Liver (tissue), 9 donors: ENCODE results near the gene RNF149. TPM values are rescaled to one million over a fixed set of nuclear protein-coding genes. Genes with fewer than 3 reads are reported as not detected.
"Not testable (repeated sequence)": the region's sequence is repeated elsewhere in the genome, so short reads cannot be mapped to it uniquely, and the experiment has no call there.

Source experiments
- DNase-seq: peaks from one replicate; pipeline ENCODE4 v3.0.0-alpha.2; 2017; ENCODE audit warnings: low spot score
- H3K27ac ChIP-seq, 2 donors: one replicate each; pipeline ENCODE4 v1.7.0; 2013; ENCODE audit warnings: inconsistent platforms in 2 of 2, low read length in 2 of 2, control low read depth in 1 of 2, low read depth in 1 of 2, mild to moderate bottlenecking in 1 of 2
- H3K27me3 ChIP-seq, 4 donors: one replicate each; pipeline versions ENCODE4 v1.6.1 to v1.7.0; 2013; ENCODE audit warnings: low read length in 3 of 4, inconsistent platforms in 1 of 4, mild to moderate bottlenecking in 1 of 4, moderate library complexity in 1 of 4; ENCODE audit not compliant: control insufficient read depth in 4 of 4, insufficient read depth in 4 of 4
- H3K36me3 ChIP-seq, 4 donors: one replicate each; pipeline versions ENCODE4 v1.6.1 to v1.7.0; 2013; ENCODE audit warnings: low read length in 3 of 4, mild to moderate bottlenecking in 3 of 4, low read depth in 1 of 4, moderate library complexity in 1 of 4; ENCODE audit not compliant: control insufficient read depth in 4 of 4, insufficient read depth in 3 of 4
- H3K4me1 ChIP-seq, 4 donors: one replicate each; pipeline versions ENCODE4 v1.6.1 to v1.7.0; 2013; ENCODE audit warnings: low read length in 3 of 4, mild to moderate bottlenecking in 3 of 4, moderate library complexity in 1 of 4; ENCODE audit not compliant: control insufficient read depth in 4 of 4, insufficient read depth in 4 of 4
- H3K4me3 ChIP-seq, 3 donors: one replicate each; pipeline versions ENCODE4 v1.6.1 to v1.7.0; 2013; ENCODE audit warnings: low read length in 3 of 3, control low read depth in 1 of 3, low read depth in 1 of 3, mild to moderate bottlenecking in 1 of 3
- H3K9ac ChIP-seq, 2 donors: one replicate each; pipeline ENCODE4 v1.7.0; 2013; ENCODE audit warnings: low read length in 2 of 2, mild to moderate bottlenecking in 2 of 2, moderate library complexity in 2 of 2, control low read depth in 1 of 2, low read depth in 1 of 2
- H3K9me3 ChIP-seq, 4 donors: one replicate each; pipeline versions ENCODE4 v1.6.1 to v1.7.0; 2013; ENCODE audit warnings: low read length in 3 of 4; ENCODE audit not compliant: control insufficient read depth in 4 of 4
- EGR1 ChIP-seq, 2 donors: IDR thresholded peaks; 2 replicates each; pipeline ENCODE4 v1.6.1; 2016 to 2018; ENCODE audit warnings: antibody characterized with exemption in 2 of 2, low read depth in 2 of 2
- FOXA1 ChIP-seq: IDR thresholded peaks from 2 replicates; pipeline ENCODE4 v1.6.1; 2016; ENCODE audit warnings: antibody characterized with exemption
- FOXA2 ChIP-seq: IDR thresholded peaks from 2 replicates; pipeline ENCODE4 v1.6.1; 2016; ENCODE audit warnings: antibody characterized with exemption
- GABPA ChIP-seq, 2 donors: IDR thresholded peaks in 1 of 2; conservative IDR thresholded peaks in 1 of 2; 2 replicates each; pipeline ENCODE4 v1.6.1; 2016; ENCODE audit warnings: antibody characterized with exemption in 2 of 2, mild to moderate bottlenecking in 1 of 2, moderate library complexity in 1 of 2
- HNF4G ChIP-seq: IDR thresholded peaks from 2 replicates; pipeline ENCODE4 v1.6.1; 2016; ENCODE audit warnings: antibody characterized with exemption
- JUND ChIP-seq, 2 donors: IDR thresholded peaks; 2 replicates each; pipeline ENCODE4 v1.6.1; 2016; ENCODE audit warnings: antibody characterized with exemption in 2 of 2
- NR2F2 ChIP-seq: IDR thresholded peaks from 2 replicates; pipeline ENCODE4 v1.6.1; 2016; ENCODE audit warnings: antibody characterized with exemption
- RAD21 ChIP-seq, 2 donors: IDR thresholded peaks; 2 replicates each; pipeline ENCODE4 v1.6.1; 2016; ENCODE audit warnings: antibody characterized with exemption in 2 of 2, mild to moderate bottlenecking in 2 of 2
- RXRA ChIP-seq, 2 donors: IDR thresholded peaks; 2 replicates each; pipeline ENCODE4 v1.6.1; 2017 to 2018; ENCODE audit warnings: antibody characterized with exemption in 2 of 2, mild to moderate bottlenecking in 1 of 2
- SP1 ChIP-seq: IDR thresholded peaks from 2 replicates; pipeline ENCODE4 v1.6.1; 2018; ENCODE audit warnings: antibody characterized with exemption, mild to moderate bottlenecking
- TAF1 ChIP-seq: conservative IDR thresholded peaks from 2 replicates; pipeline ENCODE4 v1.6.1; 2016; ENCODE audit warnings: antibody characterized with exemption, mild to moderate bottlenecking
- WGBS: extraction: QIAGEN DNeasy Blood & Tissue Kit; methylation state at CpG from one replicate; pipeline ENCODE4 v1.1.7; 2013; 5-methylcytosine and 5-hydroxymethylcytosine counted together
- polyA plus RNA-seq, 2 donors: library from polyadenylated mRNA; stranded (reverse) in 1 of 2; unstranded in 1 of 2; fragments of 200-250 nt in 1 of 2; fragments of >200 nt in 1 of 2; fragmentation: Nextera tagmentation in 1 of 2; extraction: Ambion mirVana in 1 of 2; gene quantifications; one replicate each; pipeline versions ENCODE4 v1.2.1 to v1.2.3, GENCODE V29; 2013 to 2015
- total RNA-seq, 2 donors: library from RNA; depleted of rRNA; stranded (reverse); fragments of >200 nt; gene quantifications; one replicate each; pipeline ENCODE4 v1.2.3, GENCODE V29; 2014
- TF ChIP-seq, protein P1 (sequence below): IDR thresholded peaks from 2 replicates; pipeline ENCODE4 v1.6.1; 2016; ENCODE audit warnings: antibody characterized with exemption, mild to moderate bottlenecking
- TF ChIP-seq, protein P2 (sequence below): IDR thresholded peaks from 2 replicates; pipeline ENCODE4 v1.6.1; 2016; ENCODE audit warnings: antibody characterized with exemption
- TF ChIP-seq, protein P3 (sequence below): IDR thresholded peaks from 2 replicates; pipeline ENCODE4 v1.6.1; 2016; ENCODE audit warnings: antibody characterized with exemption
- donor health status: healthy.
- donor health status: healthy.
- donor health status: healthy.
- donor health status: healthy.
- donor health status: healthy.

The RNF149 gene
- total and polyA plus RNA-seq, 4 donors: 14.1 to 54.7 (median 29.1) TPM

DNA sequence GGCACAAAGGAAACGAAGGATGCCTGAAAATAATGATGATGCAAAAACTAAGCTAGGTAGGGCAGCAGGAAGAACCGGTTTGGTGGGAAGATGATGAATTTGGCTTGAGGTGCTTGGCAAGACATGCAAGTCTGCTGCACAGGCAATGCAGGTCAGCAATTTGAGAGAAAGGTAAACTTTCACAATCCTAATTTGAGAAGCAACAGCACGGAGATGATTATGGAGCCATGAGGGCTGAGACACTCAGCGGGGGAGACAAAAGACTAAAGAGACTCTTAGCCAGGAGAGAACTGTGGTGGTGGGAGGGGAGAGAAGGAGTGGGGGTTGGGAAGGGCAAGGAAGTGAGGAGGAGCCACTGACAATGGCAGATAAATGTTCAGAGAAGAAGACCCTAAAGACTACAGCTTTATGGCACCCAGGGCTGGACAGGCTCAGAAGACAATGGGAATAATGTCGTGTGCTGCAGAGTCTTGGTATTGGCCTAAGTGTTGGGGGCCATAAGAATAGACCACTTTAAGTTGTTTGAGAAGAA lies 19.4 kb upstream of the RNF149 start (continued):
- TF ChIP-seq, protein P1, sequence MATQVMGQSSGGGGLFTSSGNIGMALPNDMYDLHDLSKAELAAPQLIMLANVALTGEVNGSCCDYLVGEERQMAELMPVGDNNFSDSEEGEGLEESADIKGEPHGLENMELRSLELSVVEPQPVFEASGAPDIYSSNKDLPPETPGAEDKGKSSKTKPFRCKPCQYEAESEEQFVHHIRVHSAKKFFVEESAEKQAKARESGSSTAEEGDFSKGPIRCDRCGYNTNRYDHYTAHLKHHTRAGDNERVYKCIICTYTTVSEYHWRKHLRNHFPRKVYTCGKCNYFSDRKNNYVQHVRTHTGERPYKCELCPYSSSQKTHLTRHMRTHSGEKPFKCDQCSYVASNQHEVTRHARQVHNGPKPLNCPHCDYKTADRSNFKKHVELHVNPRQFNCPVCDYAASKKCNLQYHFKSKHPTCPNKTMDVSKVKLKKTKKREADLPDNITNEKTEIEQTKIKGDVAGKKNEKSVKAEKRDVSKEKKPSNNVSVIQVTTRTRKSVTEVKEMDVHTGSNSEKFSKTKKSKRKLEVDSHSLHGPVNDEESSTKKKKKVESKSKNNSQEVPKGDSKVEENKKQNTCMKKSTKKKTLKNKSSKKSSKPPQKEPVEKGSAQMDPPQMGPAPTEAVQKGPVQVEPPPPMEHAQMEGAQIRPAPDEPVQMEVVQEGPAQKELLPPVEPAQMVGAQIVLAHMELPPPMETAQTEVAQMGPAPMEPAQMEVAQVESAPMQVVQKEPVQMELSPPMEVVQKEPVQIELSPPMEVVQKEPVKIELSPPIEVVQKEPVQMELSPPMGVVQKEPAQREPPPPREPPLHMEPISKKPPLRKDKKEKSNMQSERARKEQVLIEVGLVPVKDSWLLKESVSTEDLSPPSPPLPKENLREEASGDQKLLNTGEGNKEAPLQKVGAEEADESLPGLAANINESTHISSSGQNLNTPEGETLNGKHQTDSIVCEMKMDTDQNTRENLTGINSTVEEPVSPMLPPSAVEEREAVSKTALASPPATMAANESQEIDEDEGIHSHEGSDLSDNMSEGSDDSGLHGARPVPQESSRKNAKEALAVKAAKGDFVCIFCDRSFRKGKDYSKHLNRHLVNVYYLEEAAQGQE: no peak
- no peak for TF ChIP-seq RXRA (IDR thresholded peaks at IDR 0.05)
- no peak for TF ChIP-seq RAD21 (IDR thresholded peaks at IDR 0.05)
- no peak for TF ChIP-seq HNF4G

DNA sequence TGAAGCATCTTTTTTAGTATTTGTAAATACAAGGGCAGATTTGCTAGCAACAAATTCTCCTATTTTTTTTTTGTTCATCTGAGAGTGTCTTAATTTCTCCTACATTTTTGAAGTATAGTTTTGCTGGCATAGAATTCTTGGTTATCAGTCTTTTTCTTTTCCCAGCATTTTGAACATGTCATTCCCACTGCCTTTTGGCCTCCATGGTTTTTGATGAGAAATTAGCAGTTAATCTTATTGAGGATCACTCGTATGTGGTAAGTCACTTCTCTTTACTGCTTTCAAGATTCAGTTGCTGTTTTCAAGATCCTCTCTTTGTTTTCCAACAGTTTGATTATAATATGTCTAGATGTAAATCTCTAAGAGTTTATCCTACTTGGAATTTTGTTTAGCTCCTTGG lies 16.9 kb upstream of the RNF149 start:
- Histone ChIP-seq H3K4me1 (peaks cover 0 to 4% (median 1%) of the 10 kb centered on the region in 4 donors), H3K9ac (no peak overlapping the region), H3K36me3 (no peaks in the 10 kb centered on the region), H3K27ac (no peak overlapping the region), H3K27me3 (no peaks in the 10 kb centered on the region), H3K4me3 (no peak overlapping the region), H3K9me3 (no peaks in the 10 kb centered on the region)
- DNase-seq: no peak
- 90% methylated on average over 1 of the region's 1 CpG for WGBS
- TF ChIP-seq TAF1: no peak

DNA sequence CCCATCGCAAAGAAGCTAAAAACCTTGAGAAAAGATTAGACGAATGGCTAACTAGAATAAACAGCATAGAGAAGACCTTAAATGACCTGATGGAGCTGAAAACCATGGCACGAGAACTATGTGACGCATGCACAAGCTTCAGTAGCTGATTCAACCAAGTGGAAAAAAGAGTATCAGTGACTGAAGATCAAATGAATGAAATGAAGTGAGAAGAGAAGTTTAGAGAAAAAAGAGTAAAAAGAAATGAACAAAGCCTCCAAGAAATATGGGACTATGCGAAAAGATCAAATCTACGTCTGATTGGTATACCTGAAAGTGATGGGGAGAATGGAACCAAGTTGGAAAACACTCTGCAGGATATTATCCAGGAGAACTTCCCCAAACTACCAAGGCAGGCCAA lies 8.1 kb upstream of the RNF149 start:
- not testable (repeated sequence) for H3K27me3 ChIP-seq, H3K4me3 ChIP-seq, H3K9me3 ChIP-seq, H3K36me3 ChIP-seq, DNase-seq, H3K4me1 ChIP-seq, H3K27ac ChIP-seq, H3K9ac ChIP-seq
- 94% methylated on average over 6 of the region's 6 CpGs for WGBS

DNA sequence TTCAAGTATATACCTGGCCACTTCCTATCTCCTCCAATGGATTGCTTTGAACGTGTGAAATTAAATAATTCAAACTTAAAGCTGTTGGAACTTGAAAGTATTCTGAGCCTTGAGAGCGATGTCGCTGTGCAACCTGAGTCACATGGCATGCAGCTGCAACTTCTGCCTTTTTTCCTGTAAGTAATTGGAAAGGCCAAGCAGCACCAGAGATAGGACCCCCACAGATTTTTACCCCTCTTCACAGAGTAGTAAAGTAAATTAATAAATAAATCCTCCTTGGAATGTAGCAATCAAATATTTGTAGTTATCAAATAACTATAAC lies 3.2 kb upstream of the RNF149 start:
- no peak overlapping the region for H3K9ac ChIP-seq
- H3K4me1 ChIP-seq: peaks cover 0 to 20% (median 2%) of the 10 kb centered on the region in 4 donors
- H3K9me3 ChIP-seq: no peaks in the 10 kb centered on the region
- WGBS: 76% methylated on average over 3 of the region's 3 CpGs
- H3K27ac ChIP-seq: peak overlapping the region in 1 of 2 donors; percentile 28
- no peaks in the 10 kb centered on the region for H3K36me3 ChIP-seq
- H3K4me3 ChIP-seq: no peak overlapping the region
- no peak for DNase-seq
- no peaks in the 10 kb centered on the region for H3K27me3 ChIP-seq
- peak in 1 of 2 donors; percentile 2 for TF ChIP-seq RXRA (IDR thresholded peaks at IDR 0.05)
- no peak for TF ChIP-seq FOXA2

DNA sequence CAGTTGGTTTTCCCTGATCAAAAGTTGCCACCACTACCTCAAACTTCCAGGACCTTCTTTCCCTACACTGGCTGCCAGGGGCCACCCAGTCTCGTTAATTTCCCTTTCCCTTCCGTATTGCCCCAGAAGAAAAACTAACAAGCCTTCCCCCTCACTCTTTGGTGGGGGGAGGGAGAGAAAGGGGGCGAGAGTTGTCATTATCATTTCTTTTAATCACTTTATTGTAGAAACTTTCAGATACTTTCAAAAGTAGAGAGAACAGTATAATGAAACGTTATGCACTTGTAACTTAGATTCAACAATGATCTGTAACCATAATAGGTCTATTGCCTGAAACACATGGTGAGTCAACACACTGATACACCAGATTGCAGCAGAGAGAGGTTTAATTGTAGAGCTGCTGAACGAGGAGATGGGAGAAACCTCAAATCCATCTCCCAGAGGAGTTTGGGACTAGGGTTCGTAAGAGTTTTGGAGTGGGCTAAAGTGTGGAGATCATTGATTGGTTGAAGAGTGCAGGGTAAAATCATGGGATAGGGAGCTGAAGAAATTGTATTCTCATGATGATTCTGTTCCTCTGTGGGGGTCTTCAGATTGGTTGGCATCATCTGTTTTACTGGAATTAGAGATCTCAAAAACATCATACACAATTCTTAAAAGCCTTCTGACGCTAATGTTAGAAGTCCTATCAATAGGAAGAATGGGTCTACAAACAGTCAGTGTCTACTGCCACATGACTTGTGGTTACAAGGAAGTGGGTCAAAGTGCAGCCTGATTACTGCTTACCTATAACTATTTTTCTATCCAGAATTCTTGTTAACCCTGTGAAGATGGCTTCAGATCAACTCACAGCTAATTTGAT lies 2.6 kb upstream of the RNF149 start:
- Histone ChIP-seq H3K9ac (no peak overlapping the region), H3K4me3 (no peak overlapping the region), H3K4me1 (peaks cover 0 to 26% (median 4%) of the 10 kb centered on the region in 4 donors), H3K9me3 (no peaks in the 10 kb centered on the region), H3K36me3 (no peaks in the 10 kb centered on the region), H3K27ac (peak overlapping the region in 1 of 2 donors; percentile 28), H3K27me3 (no peaks in the 10 kb centered on the region)
- no peak for DNase-seq
- TF ChIP-seq RAD21 (IDR thresholded peaks at IDR 0.05) (no peak), EGR1 (IDR thresholded peaks at IDR 0.05; ENCODE audit: low read depth in 2 of 2) (no peak), FOXA2 (no peak), SP1 (peak; percentile 31), GABPA (IDR thresholded peaks at IDR 0.05 in 1 of 2, conservative IDR thresholded peaks at IDR 0.05 in 1 of 2) (no peak), JUND (IDR thresholded peaks at IDR 0.05) (no peak), TAF1 (no peak), NR2F2 (no peak), RXRA (IDR thresholded peaks at IDR 0.05) (peak in 1 of 2 donors; percentile 23), FOXA1 (no peak)
- TF ChIP-seq, protein P2, sequence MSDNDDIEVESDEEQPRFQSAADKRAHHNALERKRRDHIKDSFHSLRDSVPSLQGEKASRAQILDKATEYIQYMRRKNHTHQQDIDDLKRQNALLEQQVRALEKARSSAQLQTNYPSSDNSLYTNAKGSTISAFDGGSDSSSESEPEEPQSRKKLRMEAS: no peak
- TF ChIP-seq, protein P3, sequence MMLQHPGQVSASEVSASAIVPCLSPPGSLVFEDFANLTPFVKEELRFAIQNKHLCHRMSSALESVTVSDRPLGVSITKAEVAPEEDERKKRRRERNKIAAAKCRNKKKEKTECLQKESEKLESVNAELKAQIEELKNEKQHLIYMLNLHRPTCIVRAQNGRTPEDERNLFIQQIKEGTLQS: no peak
- WGBS: 80% methylated on average over 7 of the region's 7 CpGs
